ENCODE results near the gene C11orf21. TPM values are rescaled to one million over a fixed set of nuclear protein-coding genes. Genes with fewer than 3 reads are reported as not detected.
"Not testable (repeated sequence)": the region's sequence is repeated elsewhere in the genome, so short reads cannot be mapped to it uniquely, and the experiment has no call there.

C11orf21 gene
- total RNA-seq, 1 experiment from 2014 or later: not detected

GRCh38 chr11:2342557-2342956 is 40.8 kb upstream of the C11orf21 start:
- Mint-ChIP-seq H3K27ac (ENCODE audit: unreplicated experiment) (no peak overlapping the region), H3K4me1 (ENCODE audit: low read depth, unreplicated experiment) (no peaks in the 10 kb centered on the region), H3K9me3 (ENCODE audit: low read depth, unreplicated experiment) (no peaks in the 10 kb centered on the region), H3K36me3 (ENCODE audit: insufficient read depth, unreplicated experiment) (no peaks in the 10 kb centered on the region), H3K27me3 (ENCODE audit: unreplicated experiment) (peaks cover 92% of the 10 kb centered on the region), H3K4me3 (ENCODE audit: low read depth, unreplicated experiment) (no peak overlapping the region)
- CTCF ChIA-PET: no interaction called here
- intact Hi-C loops (cut with micrococcal nuclease; ENCODE audit: unreplicated experiment): no loop called here
- no peak for TF ChIP-seq CTCF (IDR thresholded peaks at IDR 0.05; ENCODE audit: unreplicated experiment)
- DNase-seq: no peak
- BruUV-seq (replicated peaks): no TSS peak

- H3K27me3 Mint-ChIP-seq (ENCODE audit: unreplicated experiment): peaks cover 83% of the 10 kb centered on the region
- H3K36me3 Mint-ChIP-seq (ENCODE audit: insufficient read depth, unreplicated experiment); intact Hi-C loops (cut with micrococcal nuclease; ENCODE audit: unreplicated experiment); H3K4me3 Mint-ChIP-seq (ENCODE audit: low read depth, unreplicated experiment); DNase-seq; H3K27ac Mint-ChIP-seq (ENCODE audit: unreplicated experiment); H3K4me1 Mint-ChIP-seq (ENCODE audit: low read depth, unreplicated experiment); BruUV-seq (replicated peaks); H3K9me3 Mint-ChIP-seq (ENCODE audit: low read depth, unreplicated experiment): not testable (repeated sequence)
- CTCF ChIA-PET: interaction anchor here (0.6 kb wide), 1 partner anchor 821 kb away, joined by 3 read pairs; no protein-coding TSS in a partner anchor
These were observed 37.0 kb upstream of the C11orf21 start for GRCh38 chr11:2338760-2339159.

- intact Hi-C loops (cut with micrococcal nuclease; ENCODE audit: unreplicated experiment); CTCF ChIA-PET; H3K36me3 Mint-ChIP-seq (ENCODE audit: insufficient read depth, unreplicated experiment); H3K4me3 Mint-ChIP-seq (ENCODE audit: low read depth, unreplicated experiment); BruUV-seq (replicated peaks); H3K4me1 Mint-ChIP-seq (ENCODE audit: low read depth, unreplicated experiment); H3K9me3 Mint-ChIP-seq (ENCODE audit: low read depth, unreplicated experiment); H3K27ac Mint-ChIP-seq (ENCODE audit: unreplicated experiment); DNase-seq: not testable (repeated sequence)
- peaks cover 56% of the 10 kb centered on the region for H3K27me3 Mint-ChIP-seq (ENCODE audit: unreplicated experiment)
These were observed 33.6 kb upstream of the C11orf21 start for GRCh38 chr11:2335286-2335685.

- H3K27me3 Mint-ChIP-seq (ENCODE audit: unreplicated experiment): peaks cover 58% of the 10 kb centered on the region
- H3K36me3 Mint-ChIP-seq (ENCODE audit: insufficient read depth, unreplicated experiment); DNase-seq; H3K27ac Mint-ChIP-seq (ENCODE audit: unreplicated experiment); BruUV-seq (replicated peaks); H3K4me3 Mint-ChIP-seq (ENCODE audit: low read depth, unreplicated experiment); intact Hi-C loops (cut with micrococcal nuclease; ENCODE audit: unreplicated experiment); H3K9me3 Mint-ChIP-seq (ENCODE audit: low read depth, unreplicated experiment); H3K4me1 Mint-ChIP-seq (ENCODE audit: low read depth, unreplicated experiment); CTCF ChIA-PET: not testable (repeated sequence)
These were observed 31.9 kb upstream of the C11orf21 start for GRCh38 chr11:2333486-2334205.

- H3K36me3 Mint-ChIP-seq (ENCODE audit: insufficient read depth, unreplicated experiment); intact Hi-C loops (cut with micrococcal nuclease; ENCODE audit: unreplicated experiment); H3K9me3 Mint-ChIP-seq (ENCODE audit: low read depth, unreplicated experiment); H3K4me3 Mint-ChIP-seq (ENCODE audit: low read depth, unreplicated experiment); DNase-seq; CTCF ChIA-PET; H3K4me1 Mint-ChIP-seq (ENCODE audit: low read depth, unreplicated experiment); H3K27ac Mint-ChIP-seq (ENCODE audit: unreplicated experiment); BruUV-seq (replicated peaks): not testable (repeated sequence)
- peaks cover 58% of the 10 kb centered on the region for H3K27me3 Mint-ChIP-seq (ENCODE audit: unreplicated experiment)
These were observed 30.9 kb upstream of the C11orf21 start for GRCh38 chr11:2332569-2332968.

- CTCF ChIA-PET: no interaction called here
- Mint-ChIP-seq H3K9me3 (ENCODE audit: low read depth, unreplicated experiment) (peaks cover 9% of the 10 kb centered on the region), H3K27ac (ENCODE audit: unreplicated experiment) (no peak overlapping the region), H3K27me3 (ENCODE audit: unreplicated experiment) (peaks cover 47% of the 10 kb centered on the region), H3K4me3 (ENCODE audit: low read depth, unreplicated experiment) (no peak overlapping the region), H3K36me3 (ENCODE audit: insufficient read depth, unreplicated experiment) (no peaks in the 10 kb centered on the region), H3K4me1 (ENCODE audit: low read depth, unreplicated experiment) (no peaks in the 10 kb centered on the region)
- TF ChIP-seq CTCF (IDR thresholded peaks at IDR 0.05; ENCODE audit: unreplicated experiment): no peak
- BruUV-seq (replicated peaks): no TSS peak
- no peak for DNase-seq
- intact Hi-C loops (cut with micrococcal nuclease; ENCODE audit: unreplicated experiment): no loop called here
These were observed 29.7 kb upstream of the C11orf21 start for GRCh38 chr11:2331404-2331803.
